Central memory CD4-positive, alpha-beta T cell (primary cell): Measurements from ENCODE around the gene HACL1.
"Not testable (repeated sequence)": the region's sequence is repeated elsewhere in the genome, so short reads cannot be mapped to it uniquely, and the experiment has no call there.

Source experiments
- DNase-seq: peaks from one replicate; pipeline ENCODE4 v3.0.0; 2022

The HACL1 gene

GRCh38 chr3:15629860-15630597 lies 28.7 kb upstream of the HACL1 start:
- peak; percentile 67 for DNase-seq

GRCh38 chr3:15628967-15629366 lies 27.6 kb upstream of the HACL1 start:
- DNase-seq, result no peak

GRCh38 chr3:15623535-15624440 lies 22.4 kb upstream of the HACL1 start:
- DNase-seq, result peak; percentile 56

GRCh38 chr3:15619659-15620464 lies 18.5 kb upstream of the HACL1 start:
- not testable (repeated sequence) for DNase-seq

- DNase-seq, result no peak
Measured at GRCh38 chr3:15616053-15616452, 14.7 kb upstream of the HACL1 start.

- DNase-seq, result no peak
Measured at GRCh38 chr3:15614958-15615357, 13.6 kb upstream of the HACL1 start.

GRCh38 chr3:15612001-15612400 lies 10.6 kb upstream of the HACL1 start:
- DNase-seq, result no peak

- no peak for DNase-seq
Measured at GRCh38 chr3:15611018-15611417, 9.6 kb upstream of the HACL1 start.

- no peak for DNase-seq
Measured at GRCh38 chr3:15610082-15610759, 8.9 kb upstream of the HACL1 start.

- DNase-seq, result no peak
Measured at GRCh38 chr3:15606434-15606891, 5.1 kb upstream of the HACL1 start.

- DNase-seq, result not testable (repeated sequence)
Measured at GRCh38 chr3:15604584-15604983, 3.2 kb upstream of the HACL1 start.

- not testable (repeated sequence) for DNase-seq
Measured at GRCh38 chr3:15602816-15603215, 1.4 kb upstream of the HACL1 start.

GRCh38 chr3:15602146-15602536 lies 772 bp upstream of the HACL1 start:
- no peak for DNase-seq

GRCh38 chr3:15601046-15601398 lies 347 bp downstream of the HACL1 start:
- no peak for DNase-seq

GRCh38 chr3:15595955-15596354 lies 5.4 kb downstream of the HACL1 start:
- no peak for DNase-seq

GRCh38 chr3:15592968-15593367 lies 8.4 kb downstream of the HACL1 start:
- no peak for DNase-seq

GRCh38 chr3:15591928-15592327 lies 9.4 kb downstream of the HACL1 start:
- DNase-seq, result no peak

- no peak for DNase-seq
Measured at GRCh38 chr3:15591242-15591641, 10.1 kb downstream of the HACL1 start.

GRCh38 chr3:15585111-15585845 lies 16.1 kb downstream of the HACL1 start:
- DNase-seq, result no peak

- no peak for DNase-seq
Measured at GRCh38 chr3:15581471-15582394, 19.6 kb downstream of the HACL1 start.

- DNase-seq, result no peak
Measured at GRCh38 chr3:15579051-15579450, 22.3 kb downstream of the HACL1 start.
